HepG2 (cell line): ENCODE data around the gene SLC35F1. TPM values are rescaled to one million over a fixed set of nuclear protein-coding genes. Genes with fewer than 3 reads are reported as not detected.

Experiments
- ATAC-seq: fragments of 200-7000 bp; cut with Tn5 transposase; 3 replicates; pipeline ENCODE4 v1.9.1; 2020; ENCODE audit warnings: mild to moderate bottlenecking, moderate library complexity
- BruUV-seq: library from RNA; stranded (reverse); fragments of 400-500 nt; replicated peaks from 2 replicates; lab custom pipeline; 2021; lab: Mats Ljungman, UMichigan
- CTCF ChIA-PET: fragments of 300-600 bp; formaldehyde crosslinking; extraction: SDS; loops from one replicate; lab custom pipeline; 2021; ENCODE audit warnings: low total read pairs, inconsistent platforms, low intra/inter-chr PET ratio; lab: Yijun Ruan, JAX
- POLR2A ChIA-PET: fragments of 350-600 bp; sonication (Branson Sonifier 250); formaldehyde crosslinking; loops from one replicate; lab custom pipeline; 2020; ENCODE audit warnings: antibody characterized with exemption, inconsistent platforms; lab: Yijun Ruan, JAX
- DNase-seq: peaks from one replicate; pipeline ENCODE4 v3.0.0-alpha.2; 2015; ENCODE audit warnings: low spot score
- FAIRE-seq: peaks from 3 replicates; lab custom pipeline; 2011; peaks lifted over from hg19 to GRCh38; lab: Jason Lieb, UNC
- H2AFZ ChIP-seq: one replicate; pipeline ENCODE4 v1.6.1; 2011; ENCODE audit warnings: low read length, inconsistent platforms
- H3K27ac ChIP-seq: fragments of 300-600 bp; 3 replicates; pipeline ENCODE4 v1.8.0; 2011; ENCODE audit warnings: mixed run types, mild to moderate bottlenecking, mixed read lengths, low read length, inconsistent platforms; ENCODE audit not compliant: insufficient read depth; ENCODE audit errors: extremely low read length
- H3K27me3 ChIP-seq, 2 experiments: fragments of 200-600 bp in 1 of 2; 2 replicates in 1 of 2; 3 replicates in 1 of 2; pipeline versions ENCODE4 v1.6.0 to v1.8.0; 2011; ENCODE audit warnings: low read length in 2 of 2, mild to moderate bottlenecking in 2 of 2, moderate library complexity in 2 of 2, inconsistent platforms in 1 of 2; ENCODE audit not compliant: insufficient read depth in 2 of 2, control insufficient read depth in 1 of 2
- H3K36me3 ChIP-seq, 2 experiments: fragments of 200-600 bp in 1 of 2; replicated peaks in 1 of 2; 2 replicates in 1 of 2; 3 replicates in 1 of 2; pipeline versions ENCODE4 v1.5.1 to v1.8.0; 2011; ENCODE audit warnings: low read length in 2 of 2, inconsistent platforms in 1 of 2; ENCODE audit not compliant: insufficient read depth in 2 of 2, control insufficient read depth in 1 of 2
- H3K4me1 ChIP-seq: 2 replicates; pipeline ENCODE4 v1.5.1; 2012; ENCODE audit warnings: low read length, inconsistent platforms; ENCODE audit not compliant: insufficient read depth
- H3K4me2 ChIP-seq: 2 replicates; pipeline ENCODE4 v1.6.0; 2011; ENCODE audit warnings: low read depth, low read length, inconsistent platforms
- H3K4me3 ChIP-seq, 3 experiments: fragments of 200-600 bp in 1 of 3; sonication (generic), shearing (Covaris generic) in 1 of 3; replicated peaks in 1 of 3; 2 replicates each; pipeline ENCODE4 v1.5.1; 2011 to 2016; ENCODE audit warnings: low read length in 3 of 3, inconsistent platforms in 2 of 3, low read depth in 2 of 3, mild to moderate bottlenecking in 2 of 3, control low read depth in 1 of 3, mixed read lengths in 1 of 3; ENCODE audit not compliant: insufficient read depth in 1 of 3
- H3K79me2 ChIP-seq: one replicate; pipeline ENCODE4 v1.6.1; 2011; ENCODE audit warnings: low read length, inconsistent platforms; ENCODE audit not compliant: insufficient read depth
- H3K9ac ChIP-seq: 2 replicates; pipeline ENCODE4 v1.6.0; 2011; ENCODE audit warnings: mild to moderate bottlenecking, low read depth, low read length, inconsistent platforms; ENCODE audit not compliant: insufficient read depth
- H3K9me3 ChIP-seq: 2 replicates; pipeline ENCODE4 v1.5.1; 2012; ENCODE audit warnings: mild to moderate bottlenecking, low read length
- H4K20me1 ChIP-seq: 2 replicates; pipeline ENCODE4 v1.6.0; 2011; ENCODE audit warnings: inconsistent platforms, mild to moderate bottlenecking, low read length, moderate library complexity; ENCODE audit not compliant: insufficient read depth
- ELF1 ChIP-seq: sonication (generic); formaldehyde crosslinking; IDR thresholded peaks from 2 replicates; pipeline ENCODE4 v1.4.0; 2020; ENCODE audit warnings: missing genetic modification reagents
- ETS1 ChIP-seq: sonication (generic); formaldehyde crosslinking; IDR thresholded peaks from 2 replicates; pipeline ENCODE4 v1.4.0; 2020; ENCODE audit warnings: missing genetic modification reagents
- FOXC1 ChIP-seq: sonication (generic); formaldehyde crosslinking; IDR thresholded peaks from 2 replicates; pipeline ENCODE4 v1.8.0; 2022; ENCODE audit warnings: mild to moderate bottlenecking, missing genetic modification reagents, borderline replicate concordance
- MTA1 ChIP-seq: sonication (generic); formaldehyde crosslinking; IDR thresholded peaks from 2 replicates; pipeline ENCODE4 v1.4.0; 2020; ENCODE audit warnings: missing genetic modification reagents, mild to moderate bottlenecking, borderline replicate concordance
- NR2F2 ChIP-seq: IDR thresholded peaks from 2 replicates; pipeline ENCODE4 v1.6.1; 2012; ENCODE audit warnings: low read depth, inconsistent platforms, borderline replicate concordance
- PHF5A ChIP-seq: IDR thresholded peaks from one replicate; pipeline ENCODE4 v1.6.1; 2018; ENCODE audit warnings: low read depth, missing genetic modification reagents; ENCODE audit not compliant: unreplicated experiment
- RFXAP ChIP-seq: sonication (generic); formaldehyde crosslinking; IDR thresholded peaks from 2 replicates; pipeline ENCODE4 v1.4.0; 2020; ENCODE audit warnings: missing genetic modification reagents, borderline replicate concordance
- SP4 ChIP-seq: sonication (generic); formaldehyde crosslinking; IDR thresholded peaks from 2 replicates; pipeline ENCODE4 v1.8.1; 2023; ENCODE audit warnings: mild to moderate bottlenecking, missing genetic modification reagents
- XBP1 ChIP-seq: sonication (generic); formaldehyde crosslinking; IDR thresholded peaks from 2 replicates; pipeline ENCODE4 v1.5.0; 2020; ENCODE audit warnings: missing genetic modification reagents
- YEATS2 ChIP-seq: sonication (generic); formaldehyde crosslinking; IDR thresholded peaks from 2 replicates; pipeline ENCODE4 v1.4.0; 2020; ENCODE audit warnings: missing genetic modification reagents, borderline replicate concordance
- ZNF350 ChIP-seq: sonication (generic); formaldehyde crosslinking; IDR thresholded peaks from 2 replicates; pipeline ENCODE4 v1.4.0; 2020; ENCODE audit warnings: mild to moderate bottlenecking, low read depth, missing genetic modification reagents, borderline replicate concordance
- ZNF704 ChIP-seq: sonication (generic); formaldehyde crosslinking; IDR thresholded peaks from 2 replicates; pipeline ENCODE4 v1.8.1; 2023; ENCODE audit warnings: mild to moderate bottlenecking, inconsistent platforms, moderate library complexity, missing genetic modification reagents, borderline replicate concordance
- ZSCAN25 ChIP-seq: sonication (generic); formaldehyde crosslinking; IDR thresholded peaks from 2 replicates; pipeline ENCODE4 v1.8.0; 2022; ENCODE audit warnings: mild to moderate bottlenecking, missing genetic modification reagents
- WGBS: methylation state at CpG from one replicate; pipeline ENCODE4 v1.1.6; 2017; ENCODE audit warnings: low lambda C conversion rate; 5-methylcytosine and 5-hydroxymethylcytosine counted together
- in situ Hi-C: cut with HindIII; loops from 2 replicates; pipeline ENCODE4 v1.10.0; 2017; ENCODE audit warnings: low pct_unique_long_range_greater_than_20kb; ENCODE audit not compliant: extremely low pct_ligation_motif_present
- intact Hi-C: fragments of 100-400 bp; cut with micrococcal nuclease; formaldehyde crosslinking; loops from one replicate; pipeline ENCODE4 v1.10.0; 2022; ENCODE audit not compliant: unreplicated experiment
- polyA plus RNA-seq, 8 experiments: library from polyadenylated mRNA; depleted of rRNA in 3 of 8; stranded (reverse) in 7 of 8; unstranded in 1 of 8; fragments of >200 nt; fragmentation: Illumina TruSeq in 4 of 8; extraction: Trizol in 4 of 8; gene quantifications; 2 replicates each; pipeline versions ENCODE4 v1.2.1 to v1.2.3, GENCODE V29; 2011 to 2016; ENCODE audit warnings: low read depth in 4 of 8, missing spikeins in 1 of 8, mixed read lengths in 1 of 8; ENCODE audit not compliant: insufficient read depth in 1 of 8
- total RNA-seq, 5 experiments: library from RNA; depleted of rRNA; stranded (reverse); fragments of >200 nt; fragmentation: Illumina TruSeq; extraction: Trizol; gene quantifications; 2 replicates each; pipeline ENCODE4 v1.2.3, GENCODE V29; 2016; ENCODE audit warnings: low read depth in 1 of 5
- TF ChIP-seq, protein P1 (sequence below), 2 experiments: sonication (generic) in 1 of 2; formaldehyde crosslinking in 1 of 2; IDR thresholded peaks; 2 replicates each; pipeline versions ENCODE4 v1.6.1 to v1.9.0; 2014 to 2022; ENCODE audit warnings: antibody characterized with exemption in 1 of 2, borderline replicate concordance in 1 of 2, inconsistent platforms in 1 of 2, low read depth in 1 of 2, missing genetic modification reagents in 1 of 2
- TF ChIP-seq, protein P2 (sequence below): sonication (generic); formaldehyde crosslinking; IDR thresholded peaks from 2 replicates; pipeline ENCODE4 v1.9.0; 2021; ENCODE audit warnings: missing genetic modification reagents, mild to moderate bottlenecking, borderline replicate concordance

The SLC35F1 gene
- total and polyA plus RNA-seq, 2 of the 13 experiments (the other 11 are each of a cell fraction or from before 2014, with no cell fraction given) = 0.01 TPM; not detected in 1

DNA sequence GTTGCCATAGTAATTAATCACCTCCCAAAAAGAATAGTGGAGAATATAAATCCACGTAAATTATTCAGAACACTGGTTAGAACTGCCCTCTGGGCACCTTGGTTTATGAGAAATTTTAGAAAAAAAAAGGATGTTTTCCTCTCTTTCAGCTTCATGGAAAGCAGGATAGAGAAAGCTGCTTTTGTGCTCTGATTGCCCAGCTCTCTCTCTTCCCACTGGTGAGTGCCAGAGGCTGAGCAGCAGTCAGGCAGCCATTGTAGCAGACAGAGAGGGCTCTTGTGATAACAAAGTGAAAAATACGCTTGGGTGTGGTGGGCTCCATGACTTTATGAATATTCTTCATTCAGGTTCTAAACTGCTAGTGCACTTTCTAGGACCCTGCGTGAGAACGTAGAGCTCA is 26.4 kb downstream of the SLC35F1 start:
- in situ Hi-C loops = no loop called here
- Histone ChIP-seq H3K36me3 (no peaks in the 10 kb centered on the region), H3K4me2 (no peak overlapping the region), H2AFZ (no peak overlapping the region), H3K9ac (no peak overlapping the region), H3K27ac (no peak overlapping the region), H4K20me1 (no peaks in the 10 kb centered on the region), H3K79me2 (no peaks in the 10 kb centered on the region), H3K9me3 (peaks cover 6% of the 10 kb centered on the region; the same call in 1 of the 2 replicates), H3K27me3 (no peaks in the 10 kb centered on the region; a peak in 1 of 5 replicates), H3K4me1 (no peaks in the 10 kb centered on the region), H3K4me3 (no peak overlapping the region)
- no peak for FAIRE-seq
- 0% methylated on average over 4 of the region's 4 CpGs for WGBS
- BruUV-seq = no TSS peak
- ChIA-PET CTCF (no interaction called here), POLR2A (no interaction called here)
- no peak for DNase-seq
- intact Hi-C loops = no loop called here
- TF ChIP-seq, protein P1, sequence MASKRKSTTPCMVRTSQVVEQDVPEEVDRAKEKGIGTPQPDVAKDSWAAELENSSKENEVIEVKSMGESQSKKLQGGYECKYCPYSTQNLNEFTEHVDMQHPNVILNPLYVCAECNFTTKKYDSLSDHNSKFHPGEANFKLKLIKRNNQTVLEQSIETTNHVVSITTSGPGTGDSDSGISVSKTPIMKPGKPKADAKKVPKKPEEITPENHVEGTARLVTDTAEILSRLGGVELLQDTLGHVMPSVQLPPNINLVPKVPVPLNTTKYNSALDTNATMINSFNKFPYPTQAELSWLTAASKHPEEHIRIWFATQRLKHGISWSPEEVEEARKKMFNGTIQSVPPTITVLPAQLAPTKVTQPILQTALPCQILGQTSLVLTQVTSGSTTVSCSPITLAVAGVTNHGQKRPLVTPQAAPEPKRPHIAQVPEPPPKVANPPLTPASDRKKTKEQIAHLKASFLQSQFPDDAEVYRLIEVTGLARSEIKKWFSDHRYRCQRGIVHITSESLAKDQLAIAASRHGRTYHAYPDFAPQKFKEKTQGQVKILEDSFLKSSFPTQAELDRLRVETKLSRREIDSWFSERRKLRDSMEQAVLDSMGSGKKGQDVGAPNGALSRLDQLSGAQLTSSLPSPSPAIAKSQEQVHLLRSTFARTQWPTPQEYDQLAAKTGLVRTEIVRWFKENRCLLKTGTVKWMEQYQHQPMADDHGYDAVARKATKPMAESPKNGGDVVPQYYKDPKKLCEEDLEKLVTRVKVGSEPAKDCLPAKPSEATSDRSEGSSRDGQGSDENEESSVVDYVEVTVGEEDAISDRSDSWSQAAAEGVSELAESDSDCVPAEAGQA (IDR thresholded peaks at IDR 0.05; ENCODE audit: low read depth) = no peak
- TF ChIP-seq, protein P1 (CRISPR knock-in tag; IDR thresholded peaks at IDR 0.05; ENCODE audit: borderline replicate concordance) = no peak
- TF ChIP-seq MTA1 (CRISPR knock-in tag) (no peak), YEATS2 (CRISPR knock-in tag) (no peak), SP4 (CRISPR knock-in tag) (no peak), ZNF350 (CRISPR knock-in tag) (no peak), RFXAP (no peak), ETS1 (CRISPR knock-in tag) (no peak), ZNF704 (CRISPR knock-in tag) (no peak), ELF1 (CRISPR knock-in tag) (no peak), XBP1 (CRISPR knock-in tag) (no peak), PHF5A (CRISPR knock-in tag) (no peak), NR2F2 (no peak), ZSCAN25 (no peak), FOXC1 (no peak)
- TF ChIP-seq, protein P2, sequence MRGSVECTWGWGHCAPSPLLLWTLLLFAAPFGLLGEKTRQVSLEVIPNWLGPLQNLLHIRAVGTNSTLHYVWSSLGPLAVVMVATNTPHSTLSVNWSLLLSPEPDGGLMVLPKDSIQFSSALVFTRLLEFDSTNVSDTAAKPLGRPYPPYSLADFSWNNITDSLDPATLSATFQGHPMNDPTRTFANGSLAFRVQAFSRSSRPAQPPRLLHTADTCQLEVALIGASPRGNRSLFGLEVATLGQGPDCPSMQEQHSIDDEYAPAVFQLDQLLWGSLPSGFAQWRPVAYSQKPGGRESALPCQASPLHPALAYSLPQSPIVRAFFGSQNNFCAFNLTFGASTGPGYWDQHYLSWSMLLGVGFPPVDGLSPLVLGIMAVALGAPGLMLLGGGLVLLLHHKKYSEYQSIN (CRISPR knock-in tag) = no peak
- ATAC-seq = no peak
